Choroid plexus epithelial cell (primary cell): ENCODE results near the gene STK16.
A peak's percentile ranks its signal among the peaks of the same experiment; 100 is the strongest.
"Not testable (repeated sequence)": the region's sequence is repeated elsewhere in the genome, so short reads cannot be mapped to it uniquely, and the experiment has no call there.

Source experiments
- DNase-seq: peaks from one replicate; pipeline ENCODE4 v3.0.0-alpha.2; 2010; ENCODE audit warnings: low read depth
- H3K4me3 ChIP-seq: 2 replicates; pipeline ENCODE4 v1.5.1; 2011; ENCODE audit warnings: low read depth, mild to moderate bottlenecking, control low read depth, low read length, moderate library complexity
- TF ChIP-seq, protein P1 (sequence below): conservative IDR thresholded peaks from 2 replicates; pipeline ENCODE4 v1.5.1; 2011; ENCODE audit warnings: low read depth, mild to moderate bottlenecking, control low read depth, inconsistent platforms, low read length, moderate library complexity

The STK16 gene

DNA sequence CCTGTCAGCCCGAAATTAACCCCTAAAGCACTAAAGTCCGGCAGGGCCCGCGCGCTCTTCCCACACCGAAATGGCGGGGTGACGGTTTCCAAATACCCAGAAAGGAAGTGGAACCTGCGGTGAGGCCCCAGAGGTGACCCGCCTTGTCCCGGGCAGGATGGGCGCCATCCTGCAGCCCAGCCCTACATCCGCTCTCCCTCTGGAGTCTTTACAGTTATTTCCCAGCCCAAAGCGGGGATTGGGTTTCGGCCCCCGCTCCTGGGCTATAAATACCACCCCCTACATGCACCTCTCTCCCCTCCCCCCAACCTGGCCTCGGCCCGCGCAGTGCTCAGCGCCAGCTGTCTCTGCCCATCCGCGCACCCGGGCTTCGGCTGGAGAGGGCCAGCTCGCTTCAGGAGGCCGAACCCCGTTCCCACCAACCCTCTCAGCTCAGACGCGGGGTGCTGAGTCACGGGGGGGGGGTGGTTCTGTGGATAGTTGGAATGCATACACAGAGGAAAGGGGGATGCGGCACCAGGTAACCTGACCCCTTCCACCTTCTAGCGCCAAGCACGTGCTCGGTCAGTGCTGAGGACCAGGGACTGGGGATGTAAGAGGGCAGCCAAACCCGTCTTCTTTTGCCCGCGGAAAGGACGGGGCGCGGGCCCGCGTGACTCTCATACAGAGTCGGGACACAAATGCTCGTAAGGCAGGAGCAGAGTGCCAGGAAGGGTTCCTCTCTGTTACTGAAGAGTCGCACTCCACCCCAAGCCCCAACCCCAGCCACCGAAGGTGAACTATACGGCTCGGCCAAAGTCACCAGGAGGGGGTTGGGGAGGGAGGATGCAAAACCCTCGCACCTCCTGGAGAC is 7.8 kb downstream of the STK16 start, which contains the start of gene TUBA4B:
TUBA4B (plus strand) TSS at position 344 of the 853 bp plus-strand sequence; CDS start at position 509, 165 bp downstream.
- DNase-seq, result no peak
- peak within 1 kb of the TSS; percentile 60 for H3K4me3 ChIP-seq
- TF ChIP-seq, protein P1, sequence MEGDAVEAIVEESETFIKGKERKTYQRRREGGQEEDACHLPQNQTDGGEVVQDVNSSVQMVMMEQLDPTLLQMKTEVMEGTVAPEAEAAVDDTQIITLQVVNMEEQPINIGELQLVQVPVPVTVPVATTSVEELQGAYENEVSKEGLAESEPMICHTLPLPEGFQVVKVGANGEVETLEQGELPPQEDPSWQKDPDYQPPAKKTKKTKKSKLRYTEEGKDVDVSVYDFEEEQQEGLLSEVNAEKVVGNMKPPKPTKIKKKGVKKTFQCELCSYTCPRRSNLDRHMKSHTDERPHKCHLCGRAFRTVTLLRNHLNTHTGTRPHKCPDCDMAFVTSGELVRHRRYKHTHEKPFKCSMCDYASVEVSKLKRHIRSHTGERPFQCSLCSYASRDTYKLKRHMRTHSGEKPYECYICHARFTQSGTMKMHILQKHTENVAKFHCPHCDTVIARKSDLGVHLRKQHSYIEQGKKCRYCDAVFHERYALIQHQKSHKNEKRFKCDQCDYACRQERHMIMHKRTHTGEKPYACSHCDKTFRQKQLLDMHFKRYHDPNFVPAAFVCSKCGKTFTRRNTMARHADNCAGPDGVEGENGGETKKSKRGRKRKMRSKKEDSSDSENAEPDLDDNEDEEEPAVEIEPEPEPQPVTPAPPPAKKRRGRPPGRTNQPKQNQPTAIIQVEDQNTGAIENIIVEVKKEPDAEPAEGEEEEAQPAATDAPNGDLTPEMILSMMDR, result no peak

DNA sequence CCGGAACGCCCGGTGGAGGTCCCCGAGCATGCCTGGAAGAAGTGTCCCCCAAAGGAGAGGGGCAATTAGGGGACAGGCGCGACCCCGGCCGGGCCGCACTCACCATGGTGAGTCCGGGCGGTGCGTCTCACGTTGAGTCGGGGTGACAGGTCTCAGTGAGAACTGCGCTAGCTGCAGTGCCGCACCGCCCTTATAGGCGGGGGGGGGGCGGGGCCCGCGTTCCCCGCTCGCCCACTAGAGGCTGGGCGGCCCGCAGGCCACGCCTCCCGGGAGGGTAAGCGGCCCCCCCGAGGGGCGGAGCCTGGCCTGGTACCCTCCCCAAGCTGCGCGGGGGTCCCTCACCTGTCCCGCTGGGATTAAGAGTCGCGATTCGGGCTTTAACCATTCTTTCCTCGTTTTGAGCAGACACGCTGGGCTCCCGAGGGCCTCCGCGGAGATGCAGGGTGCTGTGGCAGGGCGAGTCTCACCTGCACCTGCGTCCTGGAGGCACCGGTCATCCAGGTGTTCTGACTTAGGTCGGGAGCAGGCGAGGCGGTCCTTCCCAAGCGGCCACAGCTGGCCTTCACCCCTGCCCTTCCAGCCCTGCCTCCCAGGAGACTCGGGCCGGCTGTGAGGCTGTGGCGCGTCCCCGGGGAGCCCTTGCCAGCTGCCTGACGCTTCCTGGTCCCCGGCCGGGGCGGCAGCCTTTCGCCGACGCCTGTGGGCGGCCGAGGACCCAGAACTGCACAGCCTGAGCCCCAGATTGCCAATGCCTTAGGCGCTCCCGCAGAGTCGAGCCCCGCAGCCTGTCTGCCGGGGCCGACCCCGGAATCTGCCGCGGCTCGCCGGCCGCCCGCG is 8.7 kb downstream of the STK16 start, which contains the start of gene TUBA4A:
TUBA4A (minus strand) TSS at position 166 of the 837 bp plus-strand sequence; CDS start at position 106, 60 bp downstream.
- TF ChIP-seq, protein P1, result no peak
- DNase-seq, result peak; percentile 55
- H3K4me3 ChIP-seq, result peak within 1 kb of the TSS; percentile 60

DNA sequence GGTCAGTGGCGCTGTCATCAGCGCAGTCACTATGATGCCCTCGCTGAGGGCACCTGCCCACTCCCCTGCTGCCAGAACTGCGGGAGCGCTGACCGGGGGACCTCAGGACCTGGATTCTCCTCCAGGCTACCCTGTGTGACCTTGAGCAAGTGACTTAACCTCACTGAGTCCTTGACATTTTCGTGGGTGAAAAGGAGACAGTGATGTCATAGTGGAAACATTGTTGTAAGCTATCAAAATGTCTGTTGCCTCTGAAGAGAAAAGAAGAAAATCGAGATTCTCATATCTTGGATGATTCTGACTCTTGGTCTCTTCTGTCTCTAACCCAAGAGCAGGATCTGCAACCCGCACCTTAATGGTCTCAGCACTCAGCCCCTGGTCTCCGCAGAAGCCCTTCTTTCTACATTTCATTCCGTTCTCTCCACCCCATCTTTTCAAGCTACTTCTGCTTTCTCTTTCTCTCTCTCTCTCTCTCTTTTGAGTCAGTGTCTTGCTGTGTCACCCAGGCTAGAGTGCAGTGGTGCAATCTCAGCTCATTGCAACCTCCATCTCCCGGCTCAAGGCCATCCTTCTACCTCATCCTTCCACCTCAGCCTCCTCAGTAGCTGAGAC is 9.4 kb downstream of the STK16 start:
- DNase-seq, result no peak
- TF ChIP-seq, protein P1, result no peak
- peak overlapping the region; percentile 60 for H3K4me3 ChIP-seq

DNA sequence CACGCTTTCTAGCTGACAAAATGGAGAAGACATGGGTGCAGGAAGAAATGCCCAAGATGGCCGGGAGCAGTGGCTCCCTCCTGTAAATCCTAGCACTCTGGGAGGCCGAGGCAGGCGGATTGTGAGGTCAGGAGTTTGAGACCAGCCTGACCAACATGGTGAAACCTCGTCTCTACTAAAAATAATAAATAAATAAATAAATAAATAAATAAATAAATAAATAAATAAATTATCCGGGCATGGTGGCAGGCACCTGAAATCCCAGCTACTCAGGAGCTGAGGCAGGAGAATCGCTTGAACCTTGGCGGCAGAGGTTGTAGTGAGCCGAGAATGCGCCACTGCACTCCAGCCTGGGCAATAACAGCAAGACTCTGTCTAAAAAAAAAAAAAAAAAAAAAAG is 13.7 kb downstream of the STK16 start:
- DNase-seq, H3K4me3 ChIP-seq: not testable (repeated sequence)

DNA sequence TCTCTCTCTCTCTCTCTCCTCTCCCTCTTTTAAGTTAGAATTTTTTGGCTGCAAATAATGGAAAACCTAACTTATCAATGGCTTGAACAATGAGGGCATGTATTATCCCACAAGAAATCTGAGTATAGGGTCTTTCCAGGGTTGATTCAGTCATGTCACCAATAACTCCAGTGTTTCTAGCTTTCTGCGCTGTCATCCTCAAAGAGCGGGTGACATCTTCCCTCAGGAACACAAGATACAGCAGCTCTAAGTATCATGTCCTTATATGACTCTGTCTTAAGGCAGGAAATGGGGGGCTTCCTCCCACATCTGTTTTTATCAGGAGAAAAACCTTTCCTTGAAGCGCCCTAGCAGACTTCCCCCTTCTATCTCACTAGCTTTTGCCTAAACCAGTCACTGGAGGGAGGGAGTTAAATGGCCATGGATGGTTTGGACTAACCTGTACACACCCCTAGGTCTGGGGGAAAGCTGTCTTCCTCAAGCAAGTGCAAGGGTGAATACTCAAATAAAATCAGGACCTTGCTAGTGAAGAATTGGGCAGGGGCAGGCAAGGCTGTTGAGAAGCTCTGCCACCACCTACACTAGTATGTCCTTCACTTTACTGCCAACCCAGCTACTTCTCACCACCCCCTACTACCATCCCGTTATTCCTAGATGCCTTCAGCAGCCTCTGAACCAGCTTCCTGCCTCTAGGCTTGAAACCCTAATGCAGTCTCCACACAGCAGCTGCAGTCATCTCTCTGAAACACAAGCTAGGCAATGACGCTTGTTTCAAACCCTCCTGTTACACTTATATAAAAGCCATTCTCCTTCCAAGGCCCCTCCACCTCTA is 16.0 kb downstream of the STK16 start:
- TF ChIP-seq, protein P1, result no peak
- no peak overlapping the region for H3K4me3 ChIP-seq
- no peak for DNase-seq

DNA sequence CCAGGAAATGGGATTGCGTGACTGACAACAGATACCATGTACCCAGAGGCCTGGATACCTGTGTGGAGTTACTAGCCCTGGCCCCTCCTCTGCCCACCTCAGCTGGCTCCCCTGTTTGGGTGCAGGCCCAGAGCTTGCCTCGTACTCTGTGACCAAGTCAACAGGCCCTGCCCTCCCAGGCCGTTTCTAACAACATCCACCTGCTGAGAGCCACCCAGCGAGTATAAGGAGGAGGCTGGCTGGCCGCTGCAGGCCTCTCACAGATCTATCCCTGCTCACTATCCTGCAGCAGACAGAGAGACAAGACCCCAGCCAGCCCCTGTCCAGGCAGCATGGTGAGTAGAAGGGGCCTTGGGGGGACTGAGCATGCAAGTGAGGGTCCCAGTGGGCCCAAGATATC is 21.0 kb downstream of the STK16 start:
- TF ChIP-seq, protein P1, result no peak
- DNase-seq, result no peak
- no peak overlapping the region for H3K4me3 ChIP-seq
